Measurements from ENCODE around the gene GTF3C2.
A peak's percentile ranks its signal among the peaks of the same experiment; 100 is the strongest.

The GTF3C2 gene

DNA sequence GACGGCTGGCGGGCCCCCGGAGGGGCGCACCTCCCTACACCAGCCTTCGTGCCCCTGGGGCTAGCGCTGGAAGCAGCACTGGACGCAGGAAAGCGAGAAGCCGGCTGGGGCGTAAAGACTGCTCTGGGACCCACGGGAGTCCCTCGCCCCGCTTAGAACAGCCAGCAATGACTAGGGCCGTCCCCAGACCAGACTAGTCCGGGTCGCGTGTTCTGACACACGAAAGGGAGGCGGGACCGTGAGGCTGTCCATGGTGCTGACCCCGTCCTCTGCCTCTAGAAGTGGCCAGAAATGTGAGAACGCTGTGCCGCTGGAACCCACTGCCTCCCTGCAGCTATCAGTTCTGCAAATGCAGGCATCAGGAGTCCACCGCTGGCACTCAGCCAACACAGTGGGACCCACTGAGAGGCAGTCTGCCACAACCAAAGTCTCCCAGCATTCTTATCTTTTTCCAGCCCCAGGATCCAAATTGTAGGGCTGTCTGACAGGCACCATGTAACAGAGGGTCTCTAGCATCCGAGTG lies 48.1 kb downstream of the GTF3C2 start, which contains the start of gene UCN:
Gene UCN (minus strand): TSS at position 87 of the 523 bp plus-strand sequence. CDS start 550 bp downstream, outside the sequence.
- TF ChIP-seq, protein P1, sequence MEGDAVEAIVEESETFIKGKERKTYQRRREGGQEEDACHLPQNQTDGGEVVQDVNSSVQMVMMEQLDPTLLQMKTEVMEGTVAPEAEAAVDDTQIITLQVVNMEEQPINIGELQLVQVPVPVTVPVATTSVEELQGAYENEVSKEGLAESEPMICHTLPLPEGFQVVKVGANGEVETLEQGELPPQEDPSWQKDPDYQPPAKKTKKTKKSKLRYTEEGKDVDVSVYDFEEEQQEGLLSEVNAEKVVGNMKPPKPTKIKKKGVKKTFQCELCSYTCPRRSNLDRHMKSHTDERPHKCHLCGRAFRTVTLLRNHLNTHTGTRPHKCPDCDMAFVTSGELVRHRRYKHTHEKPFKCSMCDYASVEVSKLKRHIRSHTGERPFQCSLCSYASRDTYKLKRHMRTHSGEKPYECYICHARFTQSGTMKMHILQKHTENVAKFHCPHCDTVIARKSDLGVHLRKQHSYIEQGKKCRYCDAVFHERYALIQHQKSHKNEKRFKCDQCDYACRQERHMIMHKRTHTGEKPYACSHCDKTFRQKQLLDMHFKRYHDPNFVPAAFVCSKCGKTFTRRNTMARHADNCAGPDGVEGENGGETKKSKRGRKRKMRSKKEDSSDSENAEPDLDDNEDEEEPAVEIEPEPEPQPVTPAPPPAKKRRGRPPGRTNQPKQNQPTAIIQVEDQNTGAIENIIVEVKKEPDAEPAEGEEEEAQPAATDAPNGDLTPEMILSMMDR (IDR thresholded peaks at IDR 0.05; ENCODE audit: low read length, missing control alignments), result no peak
- H3K4me3 ChIP-seq (replicated peaks; ENCODE audit: low read depth, low read length), result no peak within 1 kb of the TSS
- DNase-seq (ENCODE audit: low read depth), result peak; percentile 55

- no peak for DNase-seq (ENCODE audit: low read depth)
- H3K4me3 ChIP-seq (replicated peaks; ENCODE audit: low read depth, low read length), result no peak overlapping the region
Observed at GRCh38 chr2:27307545-27308358, 48.8 kb downstream of the GTF3C2 start.

GRCh38 chr2:27307287-27307544 lies 49.3 kb downstream of the GTF3C2 start:
- TF ChIP-seq, protein P1 (IDR thresholded peaks at IDR 0.05; ENCODE audit: low read length, missing control alignments), result no peak
- H3K4me3 ChIP-seq (replicated peaks; ENCODE audit: low read depth, low read length), result no peak overlapping the region
- no peak for DNase-seq (ENCODE audit: low read depth)

More at GRCh38 chr2:27307545-27308358, 48.8 kb downstream of the GTF3C2 start:
- TF ChIP-seq, protein P1 (IDR thresholded peaks at IDR 0.05; ENCODE audit: low read length, missing control alignments), result no peak

DNA sequence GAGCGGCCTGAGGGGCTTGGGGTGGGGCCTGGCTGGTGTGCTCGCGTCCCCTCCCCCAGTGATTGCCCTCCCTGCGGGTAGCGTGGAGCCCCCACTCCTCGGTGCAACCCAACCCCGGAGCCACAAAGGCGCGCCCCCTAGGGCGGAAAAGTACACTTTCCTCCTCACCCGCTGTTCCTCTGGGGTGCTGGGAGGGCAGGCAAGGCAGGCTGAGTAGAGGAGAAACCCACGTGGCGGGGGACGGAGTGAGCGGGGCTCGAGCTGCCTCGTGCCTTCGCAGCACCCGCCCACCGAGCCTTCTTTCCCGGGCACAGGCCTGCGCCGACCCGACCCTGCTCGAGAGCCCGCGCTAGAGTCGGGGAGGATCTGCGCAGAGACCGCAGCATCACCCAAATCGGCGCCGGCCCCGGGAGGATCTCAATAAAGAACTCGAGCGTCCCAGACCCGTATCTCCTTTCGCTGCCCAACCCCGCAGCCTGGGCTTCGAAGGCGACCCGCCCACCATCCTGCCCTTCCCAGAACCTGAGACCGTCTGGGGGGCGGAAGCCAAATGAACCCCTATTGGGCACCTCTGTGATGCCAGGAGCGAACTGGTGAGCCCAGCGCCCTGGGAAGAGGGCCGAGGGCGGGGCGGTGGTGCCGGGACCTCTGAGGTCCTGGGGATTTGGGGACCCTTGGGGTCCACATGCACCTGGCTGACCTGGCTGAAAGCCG lies 49.8 kb downstream of the GTF3C2 start:
- TF ChIP-seq, protein P1 (IDR thresholded peaks at IDR 0.05; ENCODE audit: low read length, missing control alignments), result no peak
- H3K4me3 ChIP-seq (replicated peaks; ENCODE audit: low read depth, low read length), result no peak overlapping the region
- no peak for DNase-seq (ENCODE audit: low read depth)

DNA sequence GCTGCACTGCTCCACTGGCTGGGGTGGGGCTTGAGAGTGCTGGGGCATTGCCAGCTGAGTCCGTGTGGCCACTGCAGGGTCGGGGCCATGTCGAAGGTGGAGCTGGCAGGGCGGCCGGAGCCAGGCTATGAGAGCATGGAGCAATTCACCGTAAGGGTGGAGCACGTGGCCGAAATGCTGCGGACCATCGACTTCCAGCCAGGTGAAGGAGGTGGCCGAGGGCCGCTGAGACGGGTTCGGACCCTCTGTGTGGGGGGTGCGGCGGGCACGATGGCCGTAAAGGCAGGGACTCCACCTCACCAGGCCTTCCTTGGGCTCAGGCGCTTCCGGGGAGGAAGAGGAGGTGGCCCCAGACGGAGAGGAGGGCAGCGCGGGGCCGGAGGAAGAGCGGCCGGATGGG lies 50.4 kb downstream of the GTF3C2 start:
- no peak overlapping the region for H3K4me3 ChIP-seq (replicated peaks; ENCODE audit: low read depth, low read length)
- no peak for DNase-seq (ENCODE audit: low read depth)
- TF ChIP-seq, protein P1 (IDR thresholded peaks at IDR 0.05; ENCODE audit: low read length, missing control alignments), result no peak

DNA sequence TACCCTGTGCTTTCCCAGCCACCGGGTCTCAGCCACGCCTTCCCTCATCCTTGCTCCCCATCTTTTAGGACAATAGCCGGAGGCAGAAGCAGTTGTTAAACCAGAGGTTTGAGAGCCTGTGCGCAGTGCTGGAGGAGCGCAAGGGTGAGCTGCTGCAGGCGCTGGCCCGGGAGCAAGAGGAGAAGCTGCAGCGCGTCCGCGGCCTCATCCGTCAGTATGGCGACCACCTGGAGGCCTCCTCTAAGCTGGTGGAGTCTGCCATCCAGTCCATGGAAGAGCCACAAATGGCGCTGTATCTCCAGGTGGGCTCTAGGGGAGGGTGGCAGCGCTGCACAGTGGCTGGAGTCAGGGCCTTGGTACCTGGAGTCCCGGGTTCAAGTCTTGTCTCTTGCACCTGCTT lies 51.0 kb downstream of the GTF3C2 start:
- no peak overlapping the region for H3K4me3 ChIP-seq (replicated peaks; ENCODE audit: low read depth, low read length)
- TF ChIP-seq, protein P1 (IDR thresholded peaks at IDR 0.05; ENCODE audit: low read length, missing control alignments), result no peak
- DNase-seq (ENCODE audit: low read depth), result no peak

All from fibroblast of pulmonary artery (primary cell).